Activated naive CD8-positive, alpha-beta T cell treated with anti-CD3 and anti-CD28 coated beads, Interleukin-2, amount 50 U/mL, for 24 hours (primary cell): ENCODE measurements around the gene RAPGEF4.

ENCODE experiments used
- ATAC-seq: fragments of 150-1000 bp; cut with Tn5 transposase; one replicate; pipeline ENCODE4 v1.10.0; 2021
- DNase-seq: peaks from one replicate; pipeline ENCODE4 v3.0.0; 2021
- H3K27ac Mint-ChIP-seq: one replicate; pipeline ENCODE4 v1.8.0; 2021; ENCODE audit warnings: mild to moderate bottlenecking, mixed read lengths
- H3K27me3 Mint-ChIP-seq: one replicate; pipeline ENCODE4 v1.8.0; 2021; ENCODE audit warnings: mixed read lengths
- H3K36me3 Mint-ChIP-seq: one replicate; pipeline ENCODE4 v1.8.0; 2021; ENCODE audit warnings: low read depth, mixed read lengths
- H3K4me1 Mint-ChIP-seq: one replicate; pipeline ENCODE4 v1.8.0; 2021; ENCODE audit warnings: mixed read lengths
- H3K4me3 Mint-ChIP-seq: one replicate; pipeline ENCODE4 v1.8.0; 2021; ENCODE audit warnings: mild to moderate bottlenecking, moderate library complexity, mixed read lengths
- H3K9me3 Mint-ChIP-seq: one replicate; pipeline ENCODE4 v1.8.0; 2021; ENCODE audit warnings: mixed read lengths

Gene RAPGEF4

GRCh38 chr2:172813314-172813888, 77.8 kb downstream of the RAPGEF4 start:
- Mint-ChIP-seq H3K9me3 (no peaks in the 10 kb centered on the region), H3K36me3 (no peaks in the 10 kb centered on the region), H3K4me1 (no peaks in the 10 kb centered on the region), H3K27ac (no peak overlapping the region), H3K4me3 (no peak overlapping the region), H3K27me3 (no peaks in the 10 kb centered on the region)
- DNase-seq: no peak
- ATAC-seq: no peak

DNA sequence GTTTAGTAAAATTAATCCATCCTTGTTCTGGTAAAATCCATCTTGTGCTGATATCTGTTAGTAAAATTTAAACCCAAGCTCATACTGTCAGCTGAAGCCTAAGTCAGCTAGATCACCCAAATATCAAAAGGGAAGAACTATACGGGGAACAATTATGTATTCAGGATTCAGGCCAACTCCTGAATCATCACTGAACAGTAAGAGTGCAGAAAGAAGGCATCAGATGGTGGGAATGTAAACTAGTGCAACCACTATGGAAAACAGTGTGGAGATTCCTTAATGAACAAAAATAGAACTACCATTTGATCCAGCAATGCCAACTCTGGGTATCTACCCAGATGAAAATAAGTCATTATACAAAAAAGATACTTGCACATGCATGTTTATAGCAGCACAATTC, 81.8 kb downstream of the RAPGEF4 start:
- no peaks in the 10 kb centered on the region for H3K9me3 Mint-ChIP-seq
- no peaks in the 10 kb centered on the region for H3K4me1 Mint-ChIP-seq
- H3K27ac Mint-ChIP-seq: no peak overlapping the region
- DNase-seq (no peak), ATAC-seq (no peak)
- H3K4me3 Mint-ChIP-seq: no peak overlapping the region
- H3K36me3 Mint-ChIP-seq: no peaks in the 10 kb centered on the region
- H3K27me3 Mint-ChIP-seq: no peaks in the 10 kb centered on the region

DNA sequence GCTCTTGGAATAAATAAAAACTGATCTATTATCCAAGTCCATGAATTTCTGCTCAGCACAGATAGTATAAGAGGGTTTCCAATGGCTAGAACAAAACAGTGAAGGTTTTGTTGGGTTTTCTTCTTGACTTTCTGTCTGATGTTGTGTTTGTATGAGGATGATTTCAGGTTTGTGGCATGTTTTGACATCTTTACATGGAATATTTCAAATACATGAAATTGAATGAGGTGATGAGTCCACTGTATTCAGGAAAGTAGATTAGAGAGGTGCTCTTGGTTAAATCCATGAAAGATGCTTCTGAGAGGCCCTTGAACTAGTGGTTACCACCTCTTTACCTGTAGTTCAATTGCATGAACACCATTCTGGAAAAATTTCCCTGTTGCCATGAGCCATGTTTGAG, 84.3 kb downstream of the RAPGEF4 start:
- H3K4me3 Mint-ChIP-seq: no peak overlapping the region
- DNase-seq (no peak), ATAC-seq (no peak)
- H3K9me3 Mint-ChIP-seq: no peaks in the 10 kb centered on the region
- H3K27ac Mint-ChIP-seq: no peak overlapping the region
- no peaks in the 10 kb centered on the region for H3K36me3 Mint-ChIP-seq
- no peaks in the 10 kb centered on the region for H3K27me3 Mint-ChIP-seq
- H3K4me1 Mint-ChIP-seq: no peaks in the 10 kb centered on the region

DNA sequence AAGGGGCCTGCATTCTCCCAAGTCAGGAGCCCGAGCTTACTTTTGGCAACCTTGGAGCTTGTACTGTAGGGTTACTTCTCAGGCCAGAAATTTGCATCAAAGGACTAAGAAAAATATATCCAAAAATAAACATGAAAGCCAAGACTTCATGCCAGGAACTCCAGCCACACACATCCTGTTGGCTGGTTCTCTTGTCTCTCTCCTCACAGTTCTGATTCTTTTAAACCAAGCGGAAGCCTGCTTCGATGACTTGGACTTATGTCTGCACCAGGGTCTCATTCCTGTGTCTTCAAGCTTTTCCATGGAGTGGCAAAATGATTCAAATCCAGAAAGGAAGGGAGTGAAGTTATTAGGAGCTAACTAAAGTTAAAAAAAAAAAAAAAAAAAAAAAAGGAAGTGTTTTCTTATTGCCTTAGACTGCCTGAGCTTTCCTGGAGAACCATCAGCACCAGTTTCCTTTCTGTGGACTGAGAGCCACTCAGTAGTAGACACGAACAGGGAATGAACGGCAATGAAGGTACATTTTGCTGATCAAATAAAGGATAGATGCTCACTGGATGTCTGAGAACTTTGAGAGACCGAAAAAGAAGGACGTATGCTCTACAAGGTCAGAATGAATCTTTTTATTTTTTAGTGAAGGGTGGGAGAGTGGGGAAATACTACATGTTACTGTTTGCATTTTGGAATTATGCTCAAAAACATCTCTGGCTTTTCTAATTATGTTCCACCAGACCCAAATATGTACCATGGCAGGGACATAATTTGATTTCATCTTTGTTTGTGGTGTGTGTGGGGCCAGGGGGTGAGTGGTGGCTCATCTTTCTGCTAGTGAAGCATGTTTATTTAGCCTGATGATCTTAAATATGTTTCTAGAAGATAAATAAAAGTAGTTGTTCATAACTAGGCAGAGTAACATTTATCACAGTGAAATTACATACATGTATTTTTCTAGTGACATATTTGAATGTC, 86.0 kb downstream of the RAPGEF4 start:
- DNase-seq (no peak), ATAC-seq (no peak)
- Mint-ChIP-seq H3K9me3 (no peaks in the 10 kb centered on the region), H3K36me3 (no peaks in the 10 kb centered on the region), H3K27me3 (no peaks in the 10 kb centered on the region), H3K4me3 (no peak overlapping the region), H3K4me1 (no peaks in the 10 kb centered on the region), H3K27ac (no peak overlapping the region)

DNA sequence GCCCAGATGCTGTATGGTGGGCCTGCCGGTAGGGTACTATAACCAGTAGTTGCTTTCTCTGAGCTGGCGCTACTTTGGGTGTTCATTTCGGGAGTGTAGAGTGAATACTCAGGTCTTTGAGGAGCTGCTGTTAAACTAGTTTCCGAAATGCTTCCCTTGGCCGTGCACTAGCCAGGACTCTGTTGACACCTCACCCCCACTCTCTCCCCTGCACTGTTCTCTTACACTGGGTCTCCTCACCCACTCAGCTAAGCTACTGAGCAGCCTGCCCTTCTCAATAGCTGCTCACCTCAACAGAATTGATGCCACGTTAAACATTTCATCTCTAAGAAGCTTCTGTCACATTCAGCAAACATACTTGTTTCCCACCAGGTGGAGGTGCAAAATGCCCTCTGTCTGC, 86.9 kb downstream of the RAPGEF4 start:
- no peak for DNase-seq
- ATAC-seq: no peak
- H3K27ac Mint-ChIP-seq: no peak overlapping the region
- H3K4me3 Mint-ChIP-seq: no peak overlapping the region
- H3K9me3 Mint-ChIP-seq: no peaks in the 10 kb centered on the region
- no peaks in the 10 kb centered on the region for H3K36me3 Mint-ChIP-seq
- no peaks in the 10 kb centered on the region for H3K27me3 Mint-ChIP-seq
- no peaks in the 10 kb centered on the region for H3K4me1 Mint-ChIP-seq

GRCh38 chr2:172823261-172823850, 87.7 kb downstream of the RAPGEF4 start:
- ATAC-seq (no peak), DNase-seq (no peak)
- Mint-ChIP-seq H3K9me3 (no peaks in the 10 kb centered on the region), H3K27me3 (no peaks in the 10 kb centered on the region), H3K4me1 (no peaks in the 10 kb centered on the region), H3K36me3 (no peaks in the 10 kb centered on the region), H3K27ac (no peak overlapping the region), H3K4me3 (no peak overlapping the region)

- Mint-ChIP-seq H3K36me3 (no peaks in the 10 kb centered on the region), H3K4me3 (no peak overlapping the region), H3K4me1 (no peaks in the 10 kb centered on the region), H3K27me3 (no peaks in the 10 kb centered on the region), H3K9me3 (no peaks in the 10 kb centered on the region), H3K27ac (no peak overlapping the region)
- ATAC-seq: no peak
- DNase-seq: no peak
Measured at GRCh38 chr2:172826522-172826921, 90.9 kb downstream of the RAPGEF4 start.

DNA sequence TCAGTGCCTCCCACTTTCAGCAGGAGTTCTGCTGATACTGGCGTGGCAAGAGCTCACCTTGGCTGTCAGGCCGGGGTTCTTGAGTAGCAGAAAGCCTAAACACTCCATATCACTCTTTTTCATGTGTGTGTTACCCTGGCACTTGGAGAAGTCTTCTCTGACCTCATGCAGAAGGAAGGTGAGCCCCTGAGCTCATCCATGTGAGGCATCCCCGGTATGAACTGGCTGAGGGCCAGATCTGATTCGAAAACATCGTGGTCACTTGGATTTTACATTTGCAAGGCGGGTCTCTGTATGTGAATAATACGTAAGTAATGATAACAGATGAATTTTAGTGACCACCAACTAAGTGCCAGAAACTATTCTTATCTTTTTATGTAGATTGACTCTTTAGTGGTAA, 93.6 kb downstream of the RAPGEF4 start:
- no peaks in the 10 kb centered on the region for H3K9me3 Mint-ChIP-seq
- H3K4me3 Mint-ChIP-seq: no peak overlapping the region
- ATAC-seq (no peak), DNase-seq (no peak)
- no peaks in the 10 kb centered on the region for H3K4me1 Mint-ChIP-seq
- no peaks in the 10 kb centered on the region for H3K27me3 Mint-ChIP-seq
- no peaks in the 10 kb centered on the region for H3K36me3 Mint-ChIP-seq
- H3K27ac Mint-ChIP-seq: no peak overlapping the region

DNA sequence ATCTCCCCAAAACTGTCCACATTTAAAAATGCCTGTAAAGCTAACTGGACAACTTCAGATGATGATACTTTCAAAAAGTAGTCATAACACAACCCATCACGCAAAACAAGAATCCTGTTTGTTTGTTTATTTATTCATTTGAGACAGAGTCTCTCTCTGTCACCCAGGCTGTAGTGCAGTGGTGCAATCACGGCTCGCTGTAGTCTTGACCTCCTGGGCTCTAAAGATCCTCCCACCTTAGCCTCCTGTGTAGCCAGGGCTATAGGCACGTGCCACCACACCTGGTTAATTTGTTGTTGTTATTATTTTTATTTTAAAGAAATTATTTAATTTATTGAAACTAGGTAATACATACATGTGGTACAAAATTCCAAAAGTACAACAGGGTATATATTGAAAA, 94.8 kb downstream of the RAPGEF4 start:
- Mint-ChIP-seq H3K9me3 (no peaks in the 10 kb centered on the region), H3K36me3 (no peaks in the 10 kb centered on the region), H3K27ac (no peak overlapping the region), H3K4me1 (no peaks in the 10 kb centered on the region), H3K4me3 (no peak overlapping the region), H3K27me3 (no peaks in the 10 kb centered on the region)
- ATAC-seq (no peak), DNase-seq (no peak)

DNA sequence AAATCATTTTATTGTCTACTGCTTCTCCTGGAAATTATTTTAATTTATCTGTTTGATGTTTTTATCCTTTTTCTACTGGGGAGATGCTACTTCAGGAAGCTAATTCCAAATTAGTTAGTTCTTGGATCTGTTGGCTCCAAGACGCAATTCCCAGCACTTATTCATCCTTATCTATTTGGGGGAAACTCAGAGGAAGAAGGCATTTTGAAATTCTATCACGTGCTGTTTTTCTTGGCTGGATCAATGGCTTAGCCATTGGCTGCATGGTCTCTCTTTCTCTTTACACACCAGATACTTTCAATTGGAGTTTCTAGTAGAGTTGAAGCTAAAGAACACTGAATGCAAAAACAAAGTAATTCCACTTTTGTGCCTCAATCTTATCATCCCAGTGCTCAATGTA, 98.3 kb downstream of the RAPGEF4 start:
- H3K36me3 Mint-ChIP-seq: no peaks in the 10 kb centered on the region
- H3K4me3 Mint-ChIP-seq: no peak overlapping the region
- no peak overlapping the region for H3K27ac Mint-ChIP-seq
- no peak for DNase-seq
- peaks cover 2% of the 10 kb centered on the region for H3K4me1 Mint-ChIP-seq
- no peak for ATAC-seq
- no peaks in the 10 kb centered on the region for H3K9me3 Mint-ChIP-seq
- peaks cover 3% of the 10 kb centered on the region for H3K27me3 Mint-ChIP-seq

DNA sequence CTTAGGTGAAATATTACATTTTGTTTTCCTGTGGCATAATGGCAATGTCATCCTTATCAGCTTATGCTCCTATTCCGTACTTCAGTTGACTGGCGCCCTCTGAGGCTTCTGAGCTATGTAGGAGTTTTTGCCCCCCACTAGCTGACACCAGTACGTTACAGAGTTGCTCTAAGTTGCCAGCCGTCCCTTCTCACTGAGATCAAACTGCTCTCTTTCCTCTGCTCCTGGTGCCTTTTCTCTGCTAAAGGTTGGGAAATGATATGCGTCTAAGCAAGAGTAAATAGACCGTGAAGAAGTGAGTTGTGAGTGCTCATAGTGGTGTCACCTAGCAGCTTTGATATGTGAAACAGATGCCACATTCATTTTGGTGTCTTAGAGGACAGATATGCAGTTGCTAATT, 99.2 kb downstream of the RAPGEF4 start:
- Mint-ChIP-seq H3K27me3 (peaks cover 3% of the 10 kb centered on the region), H3K4me1 (peaks cover 2% of the 10 kb centered on the region), H3K4me3 (no peak overlapping the region), H3K36me3 (no peaks in the 10 kb centered on the region), H3K27ac (no peak overlapping the region), H3K9me3 (no peaks in the 10 kb centered on the region)
- no peak for ATAC-seq
- DNase-seq: no peak

DNA sequence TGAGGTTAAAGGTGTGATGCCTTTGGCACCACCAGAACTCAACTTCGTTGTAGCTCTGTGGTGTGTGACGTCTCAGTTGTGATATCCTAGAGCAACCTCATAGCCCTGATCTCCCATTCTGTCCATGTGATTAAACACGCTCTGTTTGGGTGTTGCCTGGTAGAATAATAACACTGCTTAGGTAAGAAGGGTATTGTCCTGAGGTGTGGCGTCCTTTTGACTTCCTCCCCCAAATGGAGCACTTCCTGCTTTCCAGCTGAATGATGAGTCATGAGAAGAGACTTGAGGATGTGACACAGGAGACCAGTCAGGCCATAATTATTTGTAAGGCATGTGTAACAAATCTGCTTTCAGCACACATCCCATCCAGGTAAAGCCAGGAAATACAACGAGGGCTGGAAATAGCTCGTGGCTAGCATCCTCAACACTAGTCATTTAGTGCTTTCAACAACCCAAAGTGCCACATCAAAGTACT, 100.7 kb downstream of the RAPGEF4 start:
- Mint-ChIP-seq H3K4me1 (peaks cover 2% of the 10 kb centered on the region), H3K9me3 (no peaks in the 10 kb centered on the region), H3K27me3 (peaks cover 3% of the 10 kb centered on the region), H3K36me3 (no peaks in the 10 kb centered on the region), H3K27ac (no peak overlapping the region), H3K4me3 (no peak overlapping the region)
- ATAC-seq: no peak
- no peak for DNase-seq

DNA sequence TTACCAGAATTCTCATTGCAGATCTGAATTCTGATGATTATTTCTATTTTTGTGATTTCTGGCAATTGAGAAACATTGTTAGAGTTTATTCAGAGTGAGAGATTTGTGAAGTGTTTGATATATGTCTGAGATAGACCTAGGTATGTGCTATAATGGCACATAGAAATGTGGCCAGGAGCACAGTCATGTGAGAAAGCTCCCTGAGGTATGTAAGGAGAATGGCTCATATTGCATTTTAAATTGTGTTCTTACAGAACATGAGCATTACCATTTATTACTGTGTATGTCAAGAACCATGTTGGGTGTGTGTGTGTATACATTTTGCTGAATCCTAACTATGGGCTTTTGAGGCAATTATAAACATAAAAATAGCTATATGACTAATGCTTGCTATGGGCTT, 101.2 kb downstream of the RAPGEF4 start:
- Mint-ChIP-seq H3K9me3 (no peaks in the 10 kb centered on the region), H3K36me3 (no peaks in the 10 kb centered on the region), H3K4me3 (no peak overlapping the region), H3K27ac (no peak overlapping the region), H3K27me3 (peaks cover 3% of the 10 kb centered on the region), H3K4me1 (peaks cover 2% of the 10 kb centered on the region)
- DNase-seq: no peak
- ATAC-seq: no peak

GRCh38 chr2:172839446-172839845, 103.8 kb downstream of the RAPGEF4 start:
- peaks cover 3% of the 10 kb centered on the region for H3K27me3 Mint-ChIP-seq
- H3K36me3 Mint-ChIP-seq: no peaks in the 10 kb centered on the region
- no peak overlapping the region for H3K4me3 Mint-ChIP-seq
- H3K9me3 Mint-ChIP-seq: no peaks in the 10 kb centered on the region
- peaks cover 2% of the 10 kb centered on the region for H3K4me1 Mint-ChIP-seq
- ATAC-seq (no peak), DNase-seq (no peak)
- no peak overlapping the region for H3K27ac Mint-ChIP-seq
